Right ventricle myocardium inferior (tissue), 1 donor: ENCODE data around the gene CREB3. TPM values are rescaled to one million over a fixed set of nuclear protein-coding genes. Genes with fewer than 3 reads are reported as not detected.

Experiments used
- ATAC-seq: fragments of 200-7000 bp; cut with Tn5 transposase; one replicate; pipeline ENCODE4 v1.9.1; 2020; ENCODE audit warnings: mild to moderate bottlenecking, moderate library complexity
- DNase-seq: peaks from one replicate; pipeline ENCODE4 v3.0.0; 2021; ENCODE audit errors: missing footprints
- intact Hi-C: fragments of 100-400 bp; cut with DNase I; formaldehyde crosslinking; loops from one replicate; pipeline ENCODE4 v1.11.0; 2022
- microRNA-seq: library from miRNA; unstranded; fragments of <30 nt; microRNA quantifications from one replicate; pipeline ENCODE4 v1.2.0, GENCODE V29; 2020
- total RNA-seq: library from RNA; stranded (reverse); fragmentation: NEBNext Ultra II Directional; extraction: Animal tissue kit (Norgen Biotek cat#: 25700); gene quantifications from one replicate; pipeline ENCODE4 v1.2.1, GENCODE V29; 2021
- donor health status: DM: no; HTN: yes; CAD: no; lungs with severe emphysema.

CREB3 gene
- total RNA-seq, 1 donor from 2014 or later, result 23.5 TPM

DNA sequence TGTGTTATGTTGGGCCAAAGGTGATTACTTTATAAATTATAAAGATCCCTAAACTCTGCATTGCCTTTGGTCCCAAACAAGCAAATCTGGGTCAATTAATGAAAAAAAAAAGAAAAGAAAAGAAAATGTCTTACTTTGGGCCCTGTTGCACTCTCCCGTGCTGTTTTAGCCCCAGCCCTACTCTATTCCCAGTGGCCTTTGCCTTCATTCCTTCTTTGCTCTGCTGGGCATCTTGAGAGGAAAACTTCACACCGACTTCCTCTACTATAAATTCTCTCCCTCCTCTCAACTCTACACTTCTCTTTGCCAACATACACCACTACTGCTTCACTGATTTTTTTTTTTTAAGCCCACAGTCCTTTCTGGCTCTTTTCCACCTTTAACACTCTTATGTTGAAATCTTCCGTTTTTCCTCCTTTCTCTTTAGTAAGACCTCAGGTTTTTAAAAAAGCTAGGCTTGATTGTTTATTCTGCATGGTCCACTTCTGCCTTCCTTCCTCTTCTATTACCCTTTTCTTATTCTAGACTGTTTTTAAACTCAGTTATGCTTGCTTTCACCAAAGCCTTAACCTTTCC is 26.1 kb downstream of the CREB3 start:
- ATAC-seq, result peak; percentile 4
- DNase-seq, result no peak
- intact Hi-C loops, result no loop called here

DNA sequence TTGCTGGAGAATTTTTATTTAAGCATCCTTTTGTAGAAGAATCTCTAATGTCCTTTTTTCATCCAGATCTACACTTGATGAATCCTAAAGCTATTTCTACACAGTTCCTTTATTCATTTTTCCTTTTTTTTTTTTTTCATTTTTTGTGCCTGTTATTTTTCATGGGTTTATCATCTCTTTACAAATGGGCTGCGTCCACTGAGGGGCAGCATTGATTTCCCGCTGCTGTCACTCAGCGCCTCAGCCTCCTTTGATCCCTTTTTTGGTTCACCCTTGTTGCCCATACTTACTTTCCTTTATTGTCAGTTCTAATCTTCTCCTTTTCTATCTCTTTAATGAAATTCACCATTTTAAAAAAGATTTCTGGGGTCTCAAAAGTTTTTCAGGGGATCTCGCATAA is 27.3 kb downstream of the CREB3 start:
- no peak for DNase-seq
- no peak for ATAC-seq
- intact Hi-C loops, result no loop called here

GRCh38 chr9:35760651-35761050 is 28.2 kb downstream of the CREB3 start:
- intact Hi-C loops, result no loop called here
- ATAC-seq, result no peak
- DNase-seq, result no peak

- DNase-seq (no peak), ATAC-seq (no peak)
- intact Hi-C loops, result no loop called here
Measured at GRCh38 chr9:35763181-35763580, 30.7 kb downstream of the CREB3 start.

GRCh38 chr9:35763803-35764202 is 31.3 kb downstream of the CREB3 start:
- intact Hi-C loops, result no loop called here
- DNase-seq (no peak), ATAC-seq (no peak)

DNA sequence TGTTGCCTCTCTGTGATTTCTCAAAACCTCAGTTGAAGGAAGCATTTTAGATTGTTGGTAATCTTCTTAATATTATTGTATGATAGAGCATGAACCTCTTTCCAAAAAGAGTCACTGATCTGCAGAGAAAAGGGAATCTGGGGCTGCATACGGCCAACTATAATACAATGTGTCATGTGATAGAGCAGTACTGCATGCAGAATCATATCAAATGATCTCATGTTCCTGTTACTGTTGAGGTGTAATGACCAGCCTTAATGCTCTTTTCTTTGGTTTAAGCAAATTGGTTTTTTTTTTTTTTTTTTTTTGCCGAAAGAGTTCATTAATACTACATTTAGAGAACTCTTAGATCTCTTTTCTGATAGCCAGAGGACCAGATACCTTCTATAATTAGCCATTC is 34.5 kb downstream of the CREB3 start:
- intact Hi-C loops, result no loop called here
- no peak for DNase-seq
- ATAC-seq, result no peak

DNA sequence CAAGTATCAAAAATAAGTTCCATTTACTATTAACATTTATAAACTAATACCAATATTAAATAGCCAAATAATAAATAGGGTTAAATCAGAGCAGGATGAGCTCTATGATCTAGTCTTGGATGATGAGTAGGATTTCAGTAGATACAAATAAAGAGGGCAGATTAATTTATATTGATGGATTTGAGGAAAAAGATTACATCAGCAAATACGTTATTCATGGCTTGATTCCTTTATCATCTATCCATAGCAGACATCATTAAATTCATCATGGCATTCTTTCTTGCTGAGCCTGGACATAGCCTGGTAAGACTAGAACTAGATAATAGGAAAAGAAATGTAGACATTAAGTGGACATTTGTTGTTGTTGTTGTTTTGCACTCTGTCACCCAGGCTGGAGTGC is 35.0 kb downstream of the CREB3 start:
- ATAC-seq (no peak), DNase-seq (no peak)
- intact Hi-C loops, result no loop called here

DNA sequence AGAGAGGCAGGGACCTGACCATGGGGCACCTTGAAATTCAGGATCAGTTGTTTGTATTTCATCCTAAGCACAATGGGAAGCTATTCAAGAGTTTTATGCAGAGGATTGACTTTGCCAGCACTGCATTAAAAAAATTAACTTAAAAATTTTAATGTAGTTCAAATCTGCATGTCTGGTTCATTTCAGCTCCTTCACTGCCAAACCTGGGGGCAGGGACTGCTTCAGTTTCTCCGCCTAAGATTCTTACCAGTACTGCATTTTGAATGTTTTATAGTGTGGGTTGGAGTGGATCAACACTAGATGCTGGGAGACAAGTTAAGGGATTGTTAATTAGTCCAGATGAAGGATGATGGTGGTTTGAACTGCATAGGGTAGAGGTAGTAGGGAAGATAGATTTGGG is 37.3 kb downstream of the CREB3 start:
- ATAC-seq (no peak), DNase-seq (no peak)
- intact Hi-C loops, result no loop called here

DNA sequence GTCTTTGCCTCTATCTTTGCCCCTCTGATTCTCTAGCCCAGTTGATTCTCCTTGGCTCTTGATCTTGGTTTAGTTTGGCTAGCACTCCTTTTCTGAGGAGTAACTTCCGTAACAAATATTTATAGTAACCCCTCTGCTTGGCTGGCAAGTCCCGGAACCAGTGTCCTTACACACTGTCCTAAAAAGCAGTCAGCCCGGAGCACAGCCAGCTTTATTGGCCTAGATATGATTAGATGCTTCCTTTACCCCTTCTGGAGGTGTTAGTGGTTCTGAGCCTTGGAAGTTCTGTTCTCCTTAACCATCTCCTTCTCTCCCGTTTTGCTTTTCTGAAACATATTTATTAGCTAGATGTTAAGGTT is 38.6 kb downstream of the CREB3 start:
- DNase-seq (no peak), ATAC-seq (peak; percentile 87)
- intact Hi-C loops, result no loop called here

GRCh38 chr9:35771534-35771933 is 39.1 kb downstream of the CREB3 start:
- DNase-seq (no peak), ATAC-seq (no peak)
- intact Hi-C loops, result no loop called here

DNA sequence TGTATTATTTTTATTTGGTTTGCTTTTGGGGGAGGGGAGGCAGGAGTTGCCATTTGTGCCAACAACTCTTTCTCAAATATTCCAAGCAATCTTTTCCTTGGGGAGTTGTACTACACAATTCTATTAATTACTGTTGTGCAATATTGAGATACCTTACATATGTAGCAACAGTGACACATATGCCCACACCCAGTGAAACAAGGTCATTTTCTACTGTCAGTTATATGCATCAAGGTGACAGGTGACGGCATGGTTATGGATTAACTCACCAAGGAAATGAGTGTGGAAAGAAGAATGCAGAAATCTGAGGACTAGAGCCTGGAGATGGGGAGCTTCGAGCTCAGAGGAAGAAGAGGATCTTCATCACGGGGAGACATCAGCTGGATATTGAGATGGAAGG is 39.5 kb downstream of the CREB3 start:
- intact Hi-C loops, result no loop called here
- ATAC-seq, result no peak
- DNase-seq, result no peak

- ATAC-seq, result peak; percentile 64
- DNase-seq, result no peak
- intact Hi-C loops, result no loop called here
Measured at GRCh38 chr9:35774907-35775635, 42.6 kb downstream of the CREB3 start.

GRCh38 chr9:35776018-35776417 is 43.6 kb downstream of the CREB3 start:
- intact Hi-C loops, result no loop called here
- ATAC-seq (no peak), DNase-seq (no peak)

DNA sequence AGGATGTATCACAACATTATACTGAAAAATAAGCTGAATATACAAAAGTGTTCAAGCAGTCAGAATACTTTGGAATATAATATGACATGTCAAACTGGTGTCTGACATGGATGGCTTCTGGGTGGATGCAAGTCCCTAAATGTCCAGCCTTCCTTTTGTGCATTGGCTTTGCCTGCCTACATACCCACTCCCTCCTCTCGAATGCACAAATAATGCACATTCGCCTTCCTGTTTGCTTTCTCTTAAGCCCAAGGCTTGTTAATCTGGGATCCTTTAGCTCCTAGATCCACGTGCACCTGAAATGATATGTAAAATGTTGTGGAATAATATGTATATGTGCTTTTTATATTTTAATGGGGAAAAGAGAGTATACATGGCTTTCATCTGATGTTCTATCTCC is 46.0 kb downstream of the CREB3 start:
- intact Hi-C loops, result no loop called here
- ATAC-seq, result no peak
- no peak for DNase-seq

- no peak for ATAC-seq
- intact Hi-C loops, result no loop called here
Measured at GRCh38 chr9:35781066-35781465, 48.6 kb downstream of the CREB3 start.

DNA sequence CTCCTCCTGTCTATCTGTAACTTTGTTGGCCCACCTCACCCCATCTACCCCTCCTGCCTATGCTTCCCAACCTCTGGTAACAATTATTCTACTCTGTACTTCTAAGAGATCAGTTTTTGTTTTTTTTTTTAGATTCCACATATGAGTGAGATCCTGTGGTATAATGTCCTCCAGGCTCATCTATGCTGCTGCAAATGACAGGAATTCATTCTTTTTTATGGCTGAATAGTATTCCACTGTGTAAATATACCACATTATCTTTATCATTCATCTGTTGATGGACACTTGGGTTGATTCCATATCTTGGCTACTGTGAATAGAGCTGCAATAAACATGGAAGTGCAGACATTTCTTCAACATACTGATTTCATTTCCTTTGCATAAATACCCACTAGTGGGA is 51.0 kb downstream of the CREB3 start:
- DNase-seq, result no peak
- ATAC-seq, result no peak
- intact Hi-C loops, result no loop called here

More at GRCh38 chr9:35781066-35781465, 48.6 kb downstream of the CREB3 start:
- no peak for DNase-seq

Small RNA genes within 50 kb of the gene (microRNA-seq; reads per million reads assigned to microRNA genes)
- gene MIR6852 (not detected), gene MIR6853 (not detected)

Other genes with a start within 250 kb of the CREB3 start
- 25.1 TPM for gene RUSC2, start 242.6 kb upstream of the CREB3 start, total RNA-seq
- gene TESK1, start 127.4 kb upstream of the CREB3 start, total RNA-seq, result 27.3 TPM
- gene CD72, start 114.3 kb upstream of the CREB3 start, total RNA-seq, result 0.89 TPM
- gene SIT1, start 81.7 kb upstream of the CREB3 start, total RNA-seq, result not detected
- gene RMRP, start 74.6 kb upstream of the CREB3 start, total RNA-seq, result 15,747 TPM
- 58.6 TPM for gene CCDC107, start 74.4 kb upstream of the CREB3 start, total RNA-seq
- gene ARHGEF39, start 67.5 kb upstream of the CREB3 start, total RNA-seq, result 0.22 TPM
- gene CA9, start 58.7 kb upstream of the CREB3 start, total RNA-seq, result 0.30 TPM
- gene TPM2, start 42.7 kb upstream of the CREB3 start, total RNA-seq, result 1,163 TPM
- gene TLN1, start 471 bp upstream of the CREB3 start, total RNA-seq, result 255 TPM
- 80.2 TPM for gene GBA2, start 16.6 kb downstream of the CREB3 start, total RNA-seq
- 29.0 TPM for gene RGP1, start 16.6 kb downstream of the CREB3 start, total RNA-seq
- not detected for gene MSMP, start 21.6 kb downstream of the CREB3 start, total RNA-seq
- 25.2 TPM for gene NPR2, start 58.9 kb downstream of the CREB3 start, total RNA-seq
- gene SPAG8, start 79.6 kb downstream of the CREB3 start, total RNA-seq, result 2.1 TPM
- gene HINT2, start 82.4 kb downstream of the CREB3 start, total RNA-seq, result 72.7 TPM
- gene FAM221B, start 96.1 kb downstream of the CREB3 start, total RNA-seq, result not detected
- 13.8 TPM for gene TMEM8B, start 96.6 kb downstream of the CREB3 start, total RNA-seq
- gene OR13J1, start 137.7 kb downstream of the CREB3 start, total RNA-seq, result not detected
- 8.1 TPM for gene HRCT1, start 173.5 kb downstream of the CREB3 start, total RNA-seq
- 9.6 TPM for gene SPAAR, start 176.8 kb downstream of the CREB3 start, total RNA-seq
- not detected for gene OR2S2, start 225.5 kb downstream of the CREB3 start, total RNA-seq